GM18907 (cell line): ENCODE measurements around the gene ILK.
A peak's percentile ranks its signal among the peaks of the same experiment; 100 is the strongest.

Experiments
- ATAC-seq: cut with Tn5 transposase; IDR thresholded peaks from one replicate; pipeline ENCODE4 v1.9.1; 2021; ENCODE audit warnings: mild to moderate bottlenecking, moderate library complexity; ENCODE audit not compliant: unreplicated experiment

ILK gene

DNA sequence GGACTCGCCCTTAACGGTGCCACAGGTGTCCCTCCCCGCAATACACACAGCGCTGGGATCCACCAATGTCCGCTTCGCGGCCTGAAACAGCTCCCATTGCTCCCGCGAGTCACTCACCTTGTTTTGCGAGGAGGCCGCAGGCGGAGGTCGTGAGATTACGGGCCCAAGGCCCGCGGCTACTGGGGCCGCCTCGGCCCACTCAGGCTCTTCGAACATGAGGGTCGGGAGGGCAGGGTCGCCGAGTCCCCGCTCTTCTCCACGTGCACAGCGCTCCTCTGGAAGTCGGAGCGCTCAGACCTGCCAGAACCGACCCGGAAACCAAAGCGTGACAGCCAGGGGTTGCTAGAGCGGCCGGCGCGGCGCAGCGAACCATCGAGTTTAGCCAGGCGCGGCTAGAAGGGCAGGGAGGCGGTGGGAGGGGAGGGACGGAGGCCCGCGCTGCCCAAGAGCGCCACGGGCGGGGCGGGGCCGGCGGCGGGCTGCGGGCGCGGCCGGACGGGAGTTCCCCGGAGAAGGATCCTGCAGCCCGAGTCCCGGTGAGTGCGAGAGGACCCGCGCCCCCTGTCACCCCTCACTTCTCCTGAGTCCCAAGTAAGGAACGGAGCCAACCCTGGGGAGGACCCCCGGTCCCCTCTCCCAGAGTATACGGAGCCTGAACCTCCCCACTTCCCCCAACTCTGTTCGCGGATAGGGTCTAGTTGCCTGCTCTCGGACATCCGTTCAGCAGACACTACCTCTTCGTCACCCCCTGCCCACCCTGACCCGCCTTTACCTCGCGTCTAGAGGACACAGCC lies at the start of gene ILK, which contains the start of gene RRP8:
TSS of gene ILK (plus strand) at position 488 of the 794 bp plus-strand sequence. CDS start 498 bp downstream, outside the sequence.
TSS of gene RRP8 (minus strand) at position 330 of the 794 bp plus-strand sequence. CDS start at position 216, 114 bp downstream.
- ATAC-seq: peak; percentile 74

DNA sequence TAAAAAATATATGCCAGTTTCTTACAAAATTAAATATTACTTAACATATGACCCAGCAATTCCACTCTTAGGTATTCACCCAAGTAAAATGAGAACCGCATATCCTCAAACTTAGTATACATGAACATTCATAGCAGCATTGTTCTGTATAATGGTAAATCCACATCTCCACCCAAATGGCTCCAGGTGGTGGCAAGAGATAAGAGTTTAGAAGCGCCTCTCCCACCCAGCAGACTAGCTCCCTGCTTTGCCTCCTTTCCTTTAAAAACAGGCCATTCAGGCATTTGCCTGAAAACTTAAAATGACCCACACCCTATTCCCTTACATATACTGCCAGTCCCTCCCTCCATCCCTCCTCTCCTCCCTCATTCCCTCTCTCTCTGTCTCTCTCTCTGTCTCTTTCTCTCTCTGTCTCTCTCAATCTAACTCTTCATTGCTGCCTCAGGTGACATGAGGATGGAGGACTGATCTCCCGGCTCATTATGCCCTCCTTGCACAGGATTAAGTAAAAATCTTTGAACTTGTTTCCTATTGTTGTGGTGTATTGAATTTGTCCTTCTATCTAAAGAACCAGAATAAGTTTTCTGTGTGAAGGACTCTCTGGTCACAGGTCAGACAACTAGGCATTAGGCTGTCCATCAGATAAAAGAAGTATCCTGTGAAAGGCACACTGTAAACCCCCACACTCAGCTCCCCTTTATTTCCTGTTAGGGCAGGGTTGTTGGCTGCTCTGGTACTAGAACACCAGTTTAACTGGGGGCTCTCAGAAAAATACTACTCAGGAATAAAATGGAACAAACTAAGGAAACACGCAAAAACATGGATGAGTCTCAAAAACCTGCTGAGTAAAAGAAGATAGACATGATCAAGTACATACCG lies 48.5 kb upstream of the ILK start:
- no peak for ATAC-seq

DNA sequence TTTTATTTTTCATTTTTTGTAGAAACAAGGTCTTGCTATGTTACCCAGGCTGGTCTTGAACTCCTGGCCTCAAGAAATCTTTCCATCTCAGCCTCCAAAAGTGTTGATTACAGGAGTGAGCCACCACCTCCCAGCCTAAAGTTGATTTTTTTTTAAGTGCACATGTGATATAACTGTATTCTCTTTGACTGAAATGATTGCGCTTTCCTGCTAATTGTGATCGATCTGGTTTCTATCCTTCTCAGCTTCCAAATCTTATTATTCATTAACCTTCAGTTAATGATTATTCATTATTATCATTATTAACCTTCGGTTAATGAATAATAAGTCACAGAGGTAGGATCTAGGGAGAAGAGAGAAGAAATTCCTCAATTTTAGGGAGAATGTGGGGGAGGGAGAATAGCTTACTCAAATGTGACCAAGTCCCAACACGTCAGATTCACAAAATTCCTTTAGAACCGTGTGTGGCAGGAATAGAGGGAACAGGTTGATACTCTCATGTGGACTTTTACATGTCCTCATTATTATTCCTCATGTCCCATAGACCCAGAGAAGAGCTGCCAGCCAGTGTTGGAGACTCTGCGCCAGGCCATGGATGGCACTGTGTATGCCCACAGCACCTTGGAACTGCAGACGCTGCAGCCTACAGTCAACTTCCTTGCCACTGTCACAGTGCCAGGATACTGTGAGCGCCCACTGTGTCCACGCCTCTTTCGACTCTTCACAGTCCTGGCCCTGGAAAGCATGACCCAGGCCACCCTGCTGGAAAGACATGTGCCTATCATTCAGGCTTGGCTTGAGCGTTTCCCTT lies 47.2 kb upstream of the ILK start:
- no peak for ATAC-seq

DNA sequence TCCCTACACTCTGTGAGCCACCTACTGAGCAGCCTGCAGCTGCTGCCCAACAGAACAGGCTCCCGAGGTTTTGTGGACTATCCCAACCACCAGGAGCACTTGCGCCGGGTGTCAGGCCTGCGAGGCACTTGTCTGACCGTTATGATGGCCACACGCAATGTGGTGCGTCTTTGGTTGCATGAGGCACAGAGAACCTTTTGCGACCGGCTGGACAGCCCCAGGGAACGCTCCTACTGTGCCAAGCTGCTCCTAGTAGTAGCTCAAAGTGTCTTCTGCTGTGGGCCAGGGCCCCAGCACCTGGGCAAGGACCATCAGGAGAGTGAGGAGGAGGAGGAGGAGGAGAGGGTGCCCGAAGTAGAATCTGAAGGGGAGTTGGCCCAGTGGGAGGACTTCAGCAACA lies 46.5 kb upstream of the ILK start:
- ATAC-seq: no peak

DNA sequence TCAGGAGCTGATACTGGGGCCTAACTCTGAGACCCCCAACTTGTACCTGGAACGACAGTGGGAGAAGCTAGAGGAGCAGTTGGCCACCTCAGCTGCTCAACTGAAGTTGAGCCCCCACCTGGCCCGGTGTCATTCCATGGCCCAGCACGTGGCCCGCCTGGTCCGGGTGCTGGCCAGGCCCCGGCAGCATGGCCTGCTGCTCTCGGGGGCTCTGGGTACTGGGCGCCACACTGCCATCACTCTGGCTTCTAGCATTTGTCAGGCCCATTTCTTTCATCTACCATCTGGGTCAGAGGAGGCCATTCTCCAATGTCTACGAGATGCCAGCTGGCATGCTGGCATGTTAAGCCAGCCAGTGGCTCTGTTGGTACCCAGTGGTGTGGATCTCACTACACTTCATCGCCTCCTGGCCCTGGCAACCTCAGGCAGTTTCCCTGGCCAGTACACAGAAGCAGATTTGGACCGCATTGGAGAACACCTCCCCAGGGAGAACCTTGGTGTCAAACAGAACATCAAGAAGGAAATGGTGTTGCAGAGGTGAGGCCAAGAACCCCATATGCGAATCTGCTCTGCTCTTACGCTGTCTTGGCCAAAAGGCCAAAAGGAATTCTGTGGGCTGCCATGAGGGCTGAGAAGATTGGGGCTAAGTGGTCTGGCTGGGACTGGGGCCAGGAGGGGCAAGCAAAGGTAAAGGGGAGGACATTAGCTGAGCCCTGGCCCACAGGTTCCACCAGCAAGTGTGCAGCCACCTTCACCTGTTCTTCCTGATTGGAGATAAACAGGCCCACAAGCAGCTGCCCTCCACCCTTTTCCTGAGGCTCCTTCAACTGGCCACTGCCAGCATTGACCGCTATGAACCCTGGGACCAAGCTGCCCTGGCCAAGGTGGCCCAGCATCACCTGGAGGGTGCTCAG lies 45.6 kb upstream of the ILK start:
- no peak for ATAC-seq

- ATAC-seq: no peak
These were observed 44.2 kb upstream of the ILK start for GRCh38 chr11:6559369-6559768.

GRCh38 chr11:6561288-6561687 lies 42.3 kb upstream of the ILK start:
- no peak for ATAC-seq

DNA sequence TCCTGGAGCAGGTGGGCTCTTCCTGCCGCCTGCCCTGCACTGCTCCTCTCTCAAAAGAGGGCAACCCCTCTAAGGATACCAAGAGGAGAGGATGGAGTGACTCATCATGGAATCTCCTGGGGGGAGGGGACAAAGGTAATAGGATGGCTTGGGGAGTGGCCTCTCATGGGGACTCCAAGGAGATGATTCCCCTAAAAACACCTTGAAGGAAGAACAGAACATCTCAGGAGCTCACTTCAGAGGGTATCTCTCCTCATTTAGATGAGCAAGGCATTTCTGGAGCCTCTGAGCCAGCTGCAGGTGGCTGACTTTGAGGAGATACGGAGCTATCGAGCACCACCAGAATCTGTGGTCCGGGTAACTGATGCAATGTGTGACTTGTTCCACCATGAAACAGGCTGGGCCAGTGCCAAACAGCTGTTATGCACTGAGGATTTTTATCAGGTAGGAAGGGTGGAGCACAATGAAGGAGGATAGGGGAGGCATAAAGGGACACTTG lies 40.4 kb upstream of the ILK start:
- no peak for ATAC-seq

DNA sequence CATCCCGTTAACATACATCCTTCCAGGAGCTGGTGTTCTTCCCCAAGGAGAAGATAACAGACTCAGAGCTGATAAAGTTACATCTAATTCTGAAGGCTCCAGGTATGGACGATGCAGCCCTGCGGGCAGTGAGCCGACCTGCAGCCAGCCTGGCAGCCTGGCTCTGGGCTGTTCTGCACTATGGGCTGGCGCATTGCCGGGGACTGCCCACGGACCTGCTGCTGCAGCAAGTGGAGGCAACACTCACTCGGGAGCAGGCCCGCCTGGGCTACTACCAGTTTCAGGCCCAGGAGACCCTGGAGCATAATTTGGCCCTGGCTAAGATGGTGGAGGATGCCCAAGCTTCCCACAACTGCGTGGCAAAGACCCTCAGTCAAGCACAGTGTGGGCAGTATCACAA lies 39.9 kb upstream of the ILK start:
- no peak for ATAC-seq

DNA sequence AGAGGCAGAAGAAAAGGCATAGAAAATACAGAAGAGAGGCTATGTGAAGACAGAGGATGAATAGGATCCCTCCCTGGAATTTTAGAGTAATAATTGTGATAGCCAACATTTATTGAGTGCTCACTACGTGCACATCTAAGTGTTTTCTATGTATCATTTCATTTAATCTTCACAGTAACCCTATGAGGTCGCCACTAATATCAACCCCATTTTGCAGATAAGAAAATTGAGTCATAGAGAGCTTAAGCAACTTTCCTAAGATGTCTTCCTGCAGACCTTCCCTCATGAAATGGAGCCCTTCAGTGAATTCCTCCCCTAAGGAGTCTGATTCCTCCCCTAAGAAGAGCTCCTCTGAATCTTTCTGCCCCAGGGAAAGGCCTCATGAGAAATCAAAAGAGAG lies 38.2 kb upstream of the ILK start:
- ATAC-seq: no peak

GRCh38 chr11:6565988-6566703 lies 37.4 kb upstream of the ILK start:
- no peak for ATAC-seq

GRCh38 chr11:6566704-6567370 lies 36.7 kb upstream of the ILK start:
- ATAC-seq: no peak

- ATAC-seq: no peak
These were observed 36.2 kb upstream of the ILK start for GRCh38 chr11:6567371-6567745.

- ATAC-seq: no peak
These were observed 35.2 kb upstream of the ILK start for GRCh38 chr11:6568191-6568918.

DNA sequence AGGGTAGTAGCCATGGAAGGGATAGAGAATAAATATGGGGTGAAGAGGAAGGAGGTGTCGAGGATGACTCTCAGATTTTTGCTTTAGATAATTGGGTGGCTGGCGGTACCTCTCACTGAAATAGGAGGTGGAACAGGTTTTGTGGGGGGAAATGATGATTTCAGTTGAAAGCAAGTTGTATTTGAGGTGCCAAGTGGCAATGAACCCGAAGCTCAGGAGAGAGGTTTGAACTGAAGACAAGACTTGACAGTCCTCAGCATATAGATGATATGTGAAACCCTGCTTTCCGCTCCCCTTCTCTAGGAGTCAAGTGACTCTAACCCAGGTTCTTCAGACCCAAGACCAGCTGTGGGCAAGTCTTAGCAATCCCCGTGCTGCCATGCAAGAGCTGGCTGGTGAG lies 33.9 kb upstream of the ILK start:
- ATAC-seq: no peak

- ATAC-seq: no peak
These were observed 32.7 kb upstream of the ILK start for GRCh38 chr11:6570691-6571427.

- ATAC-seq: no peak
These were observed 32.1 kb upstream of the ILK start for GRCh38 chr11:6571434-6572008.
